Anterior cingulate cortex (tissue), 58 donors: ENCODE data around the gene SCN4B.

Source experiments
- DNase-seq, 58 donors: peaks; one replicate each; lab custom pipeline; 2025; lab: John Stamatoyannopoulos, UW

The SCN4B gene

DNA sequence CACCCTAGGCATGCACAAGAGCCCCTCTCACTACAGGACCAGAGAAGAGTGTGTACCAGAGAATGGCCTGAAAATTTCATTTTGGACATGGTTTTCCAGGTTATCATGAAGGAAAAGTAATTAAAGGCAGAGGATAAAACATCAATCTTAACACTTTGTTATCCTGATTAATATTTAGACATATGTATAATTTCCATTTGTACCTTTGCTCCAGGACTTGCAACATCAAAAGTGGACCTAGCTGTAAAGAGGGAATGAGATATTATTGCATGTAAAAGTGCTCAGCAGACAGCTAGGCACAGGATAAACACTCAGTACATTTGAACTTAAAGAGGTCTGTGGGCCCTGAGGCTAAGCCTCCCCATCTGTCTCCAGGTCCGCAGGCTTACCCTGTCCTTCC lies 2.0 kb upstream of the SCN4B start:
- no peak for DNase-seq

DNA sequence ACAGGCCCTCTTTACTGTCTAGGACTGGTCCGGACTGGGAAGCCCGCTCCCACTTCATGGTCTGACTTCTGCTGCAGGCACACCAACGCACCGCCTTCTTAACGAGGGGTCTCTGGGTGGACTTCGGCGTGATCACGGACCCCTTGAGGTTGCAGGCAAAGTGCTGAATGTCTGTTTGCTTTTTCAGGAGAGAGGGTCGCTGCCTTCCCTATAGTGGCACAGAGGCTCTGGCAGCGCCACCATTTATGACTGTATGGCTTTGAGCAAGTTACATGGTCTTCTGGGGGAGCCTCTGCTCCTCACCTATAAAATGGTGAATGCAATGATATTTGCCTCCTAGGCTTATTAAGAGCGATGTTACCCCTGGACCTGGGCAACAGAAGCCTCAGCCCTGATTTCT lies 1.4 kb upstream of the SCN4B start:
- no peak for DNase-seq

DNA sequence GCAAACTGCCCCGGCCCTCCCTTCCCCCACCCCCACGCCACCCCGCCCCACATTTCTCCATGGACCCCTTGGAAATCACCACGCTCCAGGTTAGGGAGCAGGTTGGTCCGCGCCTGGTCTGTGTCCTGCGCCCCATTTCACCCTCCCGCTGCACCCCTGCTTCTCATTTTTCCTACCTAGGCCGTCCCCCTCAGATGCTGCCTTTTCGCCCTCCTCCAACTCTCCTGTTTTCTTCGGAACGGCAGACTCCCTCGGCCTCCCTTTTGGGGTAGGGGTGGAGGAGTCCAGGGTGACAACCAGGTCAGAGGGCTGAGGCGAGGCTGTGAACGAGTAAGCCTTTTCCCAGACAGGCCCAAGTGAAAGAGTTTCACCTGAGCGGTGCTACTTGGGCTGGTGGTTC lies 893 bp upstream of the SCN4B start:
- no peak for DNase-seq

DNA sequence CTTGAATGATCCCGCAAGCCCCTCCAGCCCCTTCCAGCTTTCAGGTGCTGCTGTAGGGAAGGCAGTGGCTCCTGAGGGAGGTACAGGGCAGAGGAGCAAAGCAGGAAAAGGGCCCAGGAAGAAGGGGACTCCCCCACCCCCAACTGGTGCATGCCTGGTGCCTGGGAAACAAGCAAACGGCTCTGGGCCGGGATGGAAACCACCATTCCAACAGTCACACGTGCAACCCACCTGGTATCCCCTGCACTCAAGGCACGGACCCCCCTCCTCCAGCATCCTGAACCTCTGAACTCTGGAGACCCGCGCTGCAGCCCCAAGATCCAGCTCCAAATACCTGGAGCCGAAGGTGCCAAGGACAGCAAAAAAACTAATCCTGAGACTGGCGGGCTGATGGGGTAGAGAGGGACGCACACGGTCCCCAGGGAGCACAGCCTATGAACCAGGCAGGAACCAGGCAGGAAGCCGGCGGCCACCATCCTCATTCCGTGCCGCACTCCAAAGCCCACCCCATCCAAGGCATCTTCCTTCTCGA lies 537 bp downstream of the SCN4B start:
- no peak for DNase-seq

DNA sequence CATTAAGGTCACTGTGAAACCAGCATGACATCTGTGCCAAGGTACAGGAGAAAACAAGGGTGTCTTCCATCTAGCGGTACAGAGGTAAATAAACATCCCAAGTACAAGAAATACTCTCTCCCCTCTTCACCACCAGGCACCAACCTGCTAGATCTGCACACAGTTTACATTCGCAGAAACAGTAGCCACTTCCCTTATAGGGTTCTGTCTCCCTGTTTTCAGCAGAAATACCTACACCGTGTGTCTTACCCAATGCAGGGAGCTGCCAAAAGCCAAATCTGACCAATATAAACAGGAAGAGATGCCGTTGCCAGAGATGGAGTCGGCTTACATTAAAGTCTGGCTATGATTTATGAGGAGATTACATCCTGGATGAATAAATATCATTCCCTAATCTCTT lies 1.2 kb downstream of the SCN4B start:
- no peak for DNase-seq

DNA sequence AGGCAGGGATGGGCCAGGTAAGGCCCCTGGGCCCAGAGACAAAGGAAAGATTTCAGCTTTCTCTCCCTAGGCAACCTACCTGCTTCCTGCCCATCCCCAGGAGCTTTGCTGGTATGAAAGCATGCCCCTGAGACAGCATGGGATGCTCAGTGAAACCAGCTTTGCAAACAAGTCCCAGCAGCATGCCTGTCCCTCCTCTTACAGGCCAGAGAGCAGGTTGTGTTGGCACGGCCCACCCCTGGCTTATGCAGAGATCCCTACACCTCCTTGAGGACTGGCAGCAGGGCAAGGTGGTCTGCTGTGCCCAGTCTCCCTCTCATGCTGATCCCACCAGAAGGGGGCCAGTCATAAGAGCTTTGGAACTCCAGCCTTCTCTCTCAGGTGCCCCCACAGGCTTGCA lies 3.1 kb downstream of the SCN4B start:
- no peak for DNase-seq

DNA sequence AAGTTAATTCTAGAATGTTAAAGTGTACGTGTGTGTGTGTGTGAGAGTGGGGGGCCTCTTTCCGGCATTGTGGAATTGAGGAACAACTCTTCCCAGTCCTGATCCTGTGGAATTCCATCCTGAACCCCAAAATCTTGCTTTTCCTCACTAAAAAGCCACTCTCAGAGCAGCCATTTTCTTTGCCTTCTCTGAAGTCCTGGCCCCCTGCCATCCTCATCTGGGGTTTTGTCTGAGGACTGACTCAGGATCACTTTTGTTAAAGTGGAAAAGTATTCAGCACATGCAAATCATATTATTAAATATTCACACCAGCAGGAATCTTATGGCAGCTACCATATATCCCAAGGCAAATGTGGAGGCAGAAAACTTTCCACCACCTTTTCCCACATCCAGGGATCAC lies 3.8 kb downstream of the SCN4B start:
- peak in 2 of 58 donors; percentile 9 to 23 for DNase-seq

DNA sequence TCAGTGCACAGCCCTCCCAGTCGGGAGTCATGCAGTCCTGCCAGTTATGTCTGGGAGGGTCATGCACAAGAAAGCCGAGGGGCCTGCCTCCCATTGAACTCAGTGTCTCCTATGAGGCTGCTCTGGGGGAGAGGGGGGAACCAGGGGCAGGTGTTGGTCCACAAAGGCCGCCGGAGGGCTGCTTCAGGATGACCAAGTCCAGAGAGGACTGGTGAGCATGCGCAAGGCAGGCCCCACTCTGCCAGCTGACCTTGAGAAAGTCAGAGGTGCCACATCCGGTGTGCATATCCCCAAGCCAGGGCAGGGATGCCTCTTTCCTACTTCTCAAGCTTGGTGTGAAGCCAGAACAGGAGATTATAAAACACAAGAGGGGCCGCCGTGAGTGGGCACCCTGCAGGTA lies 4.4 kb downstream of the SCN4B start:
- DNase-seq = no peak

DNA sequence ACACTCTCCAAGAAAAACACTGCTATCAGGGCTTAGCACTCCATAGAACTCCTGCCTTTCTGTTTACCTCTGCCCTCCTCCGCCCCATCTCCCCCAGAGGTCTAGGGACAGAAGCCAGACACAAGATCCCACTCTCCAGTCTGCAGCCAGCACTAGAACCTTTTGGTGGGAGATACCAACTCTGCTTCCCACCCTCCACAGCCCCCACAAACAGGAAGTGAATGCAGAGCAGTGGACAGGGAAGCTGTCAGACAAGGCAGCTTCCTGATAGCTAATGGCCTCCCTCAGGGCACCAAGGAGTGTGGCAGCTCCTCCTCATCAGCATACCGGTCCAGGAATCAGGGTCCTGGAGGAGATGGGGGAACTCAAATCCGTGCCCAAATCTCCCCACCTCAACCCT lies 5.1 kb downstream of the SCN4B start:
- DNase-seq = no peak

DNA sequence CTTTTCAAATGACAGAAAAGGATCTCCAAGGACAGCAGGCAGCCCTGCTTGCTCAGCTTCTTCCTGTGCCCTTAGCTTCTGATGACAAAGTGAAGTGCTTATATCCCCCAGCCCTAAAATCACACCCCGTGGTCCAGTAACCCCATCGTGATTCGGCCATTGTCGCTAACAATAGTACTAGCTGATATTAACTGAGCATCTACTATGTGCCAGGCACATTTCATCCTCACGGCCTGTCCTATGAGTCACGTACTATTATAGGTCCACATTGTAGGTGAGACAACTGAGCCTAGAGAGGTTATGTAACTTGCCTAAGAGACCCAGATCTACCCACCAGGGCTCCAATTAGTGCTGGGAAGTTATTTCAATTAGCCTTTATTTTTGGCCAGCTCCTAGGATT lies 6.1 kb downstream of the SCN4B start:
- no peak for DNase-seq

DNA sequence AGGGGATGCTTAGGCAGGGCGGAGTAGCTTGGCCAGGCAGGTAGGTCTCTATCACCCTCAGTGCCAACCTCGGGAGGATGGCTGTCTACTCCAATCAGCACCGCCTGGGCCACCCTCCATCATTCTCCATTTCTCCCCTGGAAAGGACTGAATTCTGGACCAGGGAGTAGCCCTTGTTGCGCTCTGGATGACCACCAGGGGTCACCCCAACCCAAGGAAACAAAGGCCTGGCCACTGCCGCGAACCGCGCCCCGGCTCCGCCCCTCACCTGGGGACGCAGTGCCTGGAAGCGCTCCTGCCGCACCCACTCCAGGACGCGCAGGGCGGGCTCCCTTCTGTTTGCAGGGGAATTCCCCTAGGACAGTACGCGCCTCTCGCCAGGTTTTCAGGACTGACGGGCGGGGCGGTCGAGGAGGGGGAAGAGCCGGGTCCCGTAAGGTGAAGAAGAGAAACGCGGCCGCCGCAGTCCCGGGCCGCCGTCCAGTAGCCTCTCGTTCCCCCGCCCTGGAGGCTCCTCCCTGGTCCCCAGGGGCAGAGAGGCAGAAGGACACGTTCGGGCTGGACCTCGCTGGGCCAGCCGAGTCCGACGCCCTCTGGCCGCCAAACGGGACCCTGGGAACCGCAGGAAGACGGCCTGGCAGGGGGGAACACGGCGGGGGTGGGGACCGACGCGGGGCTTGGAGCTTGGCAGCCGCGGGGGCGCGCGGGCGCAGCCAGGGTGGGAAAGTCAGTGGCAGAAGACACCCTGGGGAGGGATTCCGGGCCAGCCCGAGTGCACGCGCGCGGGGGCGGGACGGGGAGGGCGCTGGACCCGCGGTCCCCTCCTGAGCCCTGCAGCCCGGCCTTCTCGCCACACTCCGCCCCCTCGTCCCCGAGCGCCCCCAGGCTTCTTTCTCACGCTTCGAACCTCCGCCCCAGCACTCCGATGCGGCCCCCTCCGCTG lies 7.1 kb downstream of the SCN4B start:
- DNase-seq = peak in 57 of 58 donors; percentile 27 to 88 (median 69)

DNA sequence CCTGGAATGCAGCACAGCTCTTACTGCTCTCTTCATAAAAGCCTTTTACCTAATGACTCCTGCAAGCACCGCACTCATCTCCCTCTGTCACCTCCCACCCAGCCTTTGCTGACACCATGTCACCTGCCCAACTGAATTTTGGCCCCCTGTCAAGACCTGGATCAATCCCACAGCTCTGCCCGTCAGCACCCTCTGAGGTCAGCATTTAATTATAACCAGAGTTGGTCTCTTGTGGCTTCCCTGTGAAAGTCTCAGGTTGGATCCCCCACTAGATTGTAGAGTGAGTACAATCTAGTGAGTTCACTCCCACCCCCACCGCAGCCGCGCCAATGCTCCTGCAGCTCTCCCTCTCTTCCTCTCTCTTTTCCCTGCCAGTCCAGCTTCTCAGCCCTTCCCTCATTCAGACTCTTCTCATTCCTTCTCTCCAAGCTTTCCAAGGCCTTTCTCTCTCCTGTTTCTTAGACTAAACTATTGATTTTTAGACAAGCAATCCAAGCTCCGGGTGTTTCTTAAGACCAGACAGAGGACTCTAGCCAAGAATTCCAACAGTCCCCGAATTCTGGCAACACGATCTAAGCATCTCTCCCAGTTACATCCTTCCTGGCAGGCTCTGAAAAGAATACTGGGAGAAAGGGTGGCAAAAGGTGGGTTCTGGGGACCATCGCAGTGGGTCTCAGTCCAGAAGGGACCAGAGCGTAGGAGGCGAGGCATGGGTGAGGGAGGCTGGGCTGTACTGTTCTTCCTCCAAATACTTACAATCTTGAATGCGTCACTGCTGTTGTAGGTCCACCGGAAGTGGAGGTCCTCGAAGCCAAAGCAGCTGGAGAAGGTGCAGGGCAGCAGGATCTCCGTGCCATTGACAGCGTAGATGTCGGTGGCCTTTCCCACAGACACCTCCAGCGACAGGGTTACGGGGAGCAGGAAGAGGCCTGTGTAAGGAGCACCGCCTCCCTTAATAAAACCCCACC lies 8.0 kb downstream of the SCN4B start:
- DNase-seq = peak in 4 of 58 donors; percentile 38 to 57 (median 45)

DNA sequence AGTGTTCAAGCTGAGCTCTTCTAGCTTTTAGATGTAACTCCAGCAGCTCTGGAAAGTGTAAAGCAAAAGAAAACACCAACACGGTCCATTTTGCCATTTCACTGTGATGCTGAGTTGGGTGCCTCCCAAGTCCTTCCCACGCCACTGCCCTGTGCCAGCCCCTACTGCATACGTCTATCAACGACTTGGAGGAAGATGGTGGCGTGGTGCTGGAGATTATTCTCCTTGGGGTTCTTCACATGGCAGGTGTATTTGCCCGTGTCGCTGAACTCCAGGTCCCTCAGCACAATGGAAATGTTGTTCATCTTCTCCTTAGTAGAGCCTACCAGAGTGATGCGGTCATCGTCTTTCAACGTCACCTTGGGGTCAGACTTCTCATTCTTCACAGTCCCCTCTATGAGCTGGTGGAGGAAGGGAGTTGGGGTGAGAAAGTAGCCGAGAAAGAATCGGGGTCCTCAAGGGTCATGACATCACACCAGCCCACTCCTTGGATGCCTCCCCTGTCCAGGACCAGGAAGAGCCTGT lies 8.9 kb downstream of the SCN4B start:
- no peak for DNase-seq

DNA sequence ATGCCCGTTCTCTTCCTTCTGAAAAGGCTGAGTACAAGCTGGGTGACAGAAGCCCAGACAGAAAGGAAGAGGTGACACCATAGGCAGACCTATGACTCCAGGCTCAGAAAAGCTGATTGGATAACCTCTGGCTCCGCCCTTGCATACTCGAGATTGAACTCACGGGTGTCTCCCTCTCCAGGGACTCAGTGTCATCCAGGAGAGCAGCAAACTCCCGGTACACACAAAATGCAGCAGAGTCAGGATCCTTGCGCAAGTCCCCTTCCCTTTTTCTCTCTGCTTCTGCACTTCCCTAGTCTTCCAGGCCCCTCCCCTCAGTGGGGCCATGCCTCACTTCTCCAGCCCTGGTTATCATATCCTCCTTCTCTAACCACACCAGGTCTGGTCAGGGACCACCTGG lies 9.8 kb downstream of the SCN4B start:
- peak in 4 of 58 donors; percentile 10 to 30 (median 13) for DNase-seq

DNA sequence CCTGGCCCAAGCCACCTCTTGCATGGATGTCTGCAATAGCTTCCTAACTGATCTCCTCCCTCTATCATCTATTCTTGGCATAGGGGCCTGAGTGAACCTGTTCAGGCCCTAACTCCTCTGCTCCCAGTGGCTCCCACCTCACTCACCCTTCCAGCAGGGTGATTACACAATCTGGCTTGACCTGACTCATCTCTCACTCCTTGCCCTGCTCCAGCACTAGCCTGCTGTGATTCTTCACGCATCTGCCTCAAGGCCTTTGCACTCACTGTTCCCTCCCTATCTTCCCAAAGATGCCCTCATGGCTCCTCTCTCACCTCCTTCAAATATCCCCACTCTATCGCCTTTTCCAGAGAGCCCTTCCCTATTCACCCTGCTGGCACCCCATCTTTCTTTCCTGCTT lies 10.5 kb downstream of the SCN4B start:
- DNase-seq = no peak

DNA sequence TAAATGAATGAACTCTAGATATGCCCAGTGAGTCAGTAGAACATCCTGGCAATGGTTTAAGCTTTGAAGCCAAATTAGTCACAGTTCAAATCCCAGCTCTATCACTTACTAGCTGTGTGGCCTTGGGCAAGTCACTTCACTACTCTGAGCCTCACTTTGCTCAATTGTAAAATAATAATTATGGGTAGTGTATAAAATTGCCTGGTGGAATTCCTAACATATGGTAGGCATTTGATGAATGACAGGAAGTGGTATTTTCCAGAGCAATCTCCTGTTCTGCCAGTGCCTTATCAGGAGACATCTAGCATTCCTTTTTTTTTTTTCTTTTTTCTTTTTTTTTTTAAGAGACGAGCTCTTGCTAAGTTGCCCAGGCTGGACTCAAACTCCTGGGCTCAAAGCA lies 13.0 kb downstream of the SCN4B start:
- no peak for DNase-seq

DNA sequence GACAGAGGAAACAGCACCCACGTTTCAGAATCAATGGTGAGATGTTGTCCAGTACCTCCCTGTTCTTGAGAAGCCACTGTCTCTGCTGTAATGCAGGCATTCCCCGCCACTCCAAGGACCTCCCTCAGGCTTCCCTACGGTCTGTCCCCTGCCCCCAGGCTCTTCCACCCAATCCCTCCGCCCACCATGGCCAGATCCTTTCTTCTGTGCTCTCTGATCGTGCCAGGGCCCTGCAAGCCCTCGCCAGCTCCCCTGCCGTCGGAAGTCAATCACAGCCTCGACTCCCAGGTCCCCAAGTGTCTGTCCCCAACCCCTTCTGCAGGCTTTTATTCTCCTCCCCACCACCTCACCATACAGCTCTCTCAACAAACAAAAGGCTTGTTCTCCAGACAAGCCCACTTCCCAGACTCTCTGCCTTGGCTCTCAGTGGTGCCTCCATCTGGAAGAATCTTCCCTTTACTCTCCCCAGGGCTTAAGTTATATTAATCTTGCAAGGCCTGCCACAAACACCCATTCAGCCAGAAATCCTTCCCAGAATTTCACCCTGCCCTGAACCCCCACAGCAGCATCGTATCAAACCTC lies 13.7 kb downstream of the SCN4B start:
- DNase-seq = no peak

DNA sequence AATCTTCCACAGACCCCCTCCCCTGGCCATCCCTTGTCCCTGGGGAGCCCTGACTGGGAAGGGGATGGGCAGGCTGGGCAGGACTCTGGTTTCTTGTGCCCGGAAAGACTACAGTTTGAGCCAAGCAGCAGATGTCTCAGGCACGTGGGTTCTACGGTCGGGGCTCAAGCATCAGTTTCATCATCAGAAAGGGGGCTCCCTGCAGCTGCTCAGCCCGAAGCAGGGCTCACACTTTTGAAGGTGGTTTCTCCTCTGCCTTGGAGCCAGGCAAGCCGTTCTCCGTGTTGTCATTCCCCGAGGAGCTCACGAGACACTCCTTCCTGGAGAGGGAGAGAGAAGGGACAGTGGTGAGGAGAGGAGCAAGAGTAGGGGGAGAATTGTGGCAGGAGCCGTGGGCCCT lies 15.8 kb downstream of the SCN4B start:
- no peak for DNase-seq

DNA sequence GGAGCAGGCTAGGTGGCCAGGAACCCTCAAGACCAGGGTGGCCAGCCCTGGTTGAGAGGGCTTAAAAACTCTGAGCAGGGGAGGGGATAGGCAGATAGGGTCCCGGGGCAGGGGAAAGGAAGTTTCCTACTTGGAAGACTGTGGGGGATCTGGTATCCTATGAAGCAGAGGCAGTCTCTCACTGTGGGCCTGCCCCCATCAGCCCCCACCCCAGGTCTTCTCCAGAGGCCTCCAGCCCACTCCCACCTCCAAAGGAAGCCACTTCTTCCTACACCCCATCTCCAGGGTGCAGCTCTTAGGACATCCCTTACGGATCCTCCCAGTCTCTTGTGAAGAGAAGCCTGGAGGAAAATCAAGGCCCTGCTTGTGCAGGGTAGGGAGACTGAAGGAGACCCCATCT lies 16.3 kb downstream of the SCN4B start:
- no peak for DNase-seq

DNA sequence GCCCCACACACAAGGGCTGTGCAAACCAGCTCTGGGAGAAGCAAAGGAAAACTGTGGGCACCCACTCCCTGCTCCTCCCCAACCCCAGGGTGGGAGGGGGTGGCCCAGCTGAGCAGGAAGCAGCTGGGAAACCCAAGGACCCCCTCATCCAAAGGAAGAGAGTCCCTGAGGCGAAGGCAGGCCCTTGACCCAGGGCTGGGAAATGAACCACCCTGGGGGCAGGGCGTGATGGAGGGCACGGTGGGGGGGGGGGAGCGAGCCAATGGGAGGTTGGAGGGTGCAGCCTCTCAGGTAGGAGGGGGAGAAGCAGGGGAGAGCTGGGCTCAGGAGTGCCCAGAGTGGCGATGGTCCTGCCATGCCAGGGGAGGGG lies 16.8 kb downstream of the SCN4B start:
- DNase-seq = no peak
